ENCODE measurements around the gene TFPI.

The TFPI gene

DNA sequence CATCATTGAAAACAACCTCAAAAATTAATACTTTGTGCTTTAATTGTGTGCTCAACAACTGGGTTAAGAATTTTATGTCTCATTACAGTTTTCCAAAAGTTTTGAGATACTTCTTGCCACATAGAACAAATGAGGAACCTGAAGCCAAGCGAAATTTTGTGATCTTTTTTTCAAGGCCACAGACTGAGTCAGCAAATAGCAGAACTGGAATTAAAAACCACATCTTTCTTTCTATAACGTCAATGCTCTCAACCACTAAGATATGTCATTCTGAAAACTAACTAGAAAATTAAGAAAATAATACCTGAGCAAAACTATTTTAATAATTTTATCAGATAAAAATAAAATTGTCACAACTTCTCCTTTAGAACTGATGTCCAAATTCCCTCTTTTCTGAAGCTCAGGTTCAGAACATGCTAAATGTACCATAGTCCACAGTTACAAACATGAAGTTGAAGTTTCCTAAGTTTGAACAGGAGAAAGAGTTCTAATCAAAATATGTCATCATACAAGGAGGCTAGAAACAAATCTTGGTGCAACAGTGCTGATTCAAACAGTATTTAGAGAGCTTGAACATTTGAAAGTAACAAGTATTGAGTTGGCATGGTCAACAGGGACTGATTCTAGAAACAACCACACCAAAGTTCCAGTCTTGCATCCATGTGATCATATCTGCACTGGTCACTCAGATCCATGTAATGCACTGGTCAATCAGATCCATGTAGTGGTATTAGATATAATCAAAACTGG is 78.6 kb downstream of the TFPI start:
- no peaks in the 10 kb centered on the region for H3K4me1 ChIP-seq (ENCODE audit: control insufficient read depth, low read depth, low read length)
- no peaks in the 10 kb centered on the region for H3K9me3 ChIP-seq (ENCODE audit: control insufficient read depth, low read depth, low read length)
- H3K27ac ChIP-seq (ENCODE audit: low read length), result no peak overlapping the region
- H3K4me3 ChIP-seq (ENCODE audit: low read length), result no peak overlapping the region
- H3K27me3 ChIP-seq (ENCODE audit: control insufficient read depth, insufficient read depth, low read length), result no peaks in the 10 kb centered on the region
- no peak overlapping the region for H3K9ac ChIP-seq (ENCODE audit: low read length)
- no peaks in the 10 kb centered on the region for H3K36me3 ChIP-seq (ENCODE audit: control insufficient read depth, low read depth, low read length)

DNA sequence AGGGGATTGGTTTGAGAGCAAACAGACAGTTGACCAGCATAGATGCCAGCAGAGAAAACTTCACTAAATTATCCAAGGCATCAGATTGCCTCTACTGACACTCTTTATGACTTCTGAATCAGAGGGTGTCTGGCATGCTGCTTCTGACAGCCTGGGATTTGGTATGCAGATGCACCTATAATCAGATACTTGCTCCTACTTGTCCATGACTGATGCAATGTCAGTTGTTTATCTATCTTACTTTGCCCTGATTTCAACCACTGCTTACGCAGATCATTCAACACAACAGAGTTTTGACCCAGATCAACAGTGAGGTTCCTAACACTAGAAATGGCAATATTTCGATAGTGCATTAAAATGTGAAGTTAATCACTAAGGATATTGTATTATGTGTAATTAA is 83.5 kb downstream of the TFPI start:
- H3K27me3 ChIP-seq (ENCODE audit: control insufficient read depth, insufficient read depth, low read length), result no peaks in the 10 kb centered on the region
- no peak overlapping the region for H3K4me3 ChIP-seq (ENCODE audit: low read length)
- H3K9me3 ChIP-seq (ENCODE audit: control insufficient read depth, low read depth, low read length), result no peaks in the 10 kb centered on the region
- no peaks in the 10 kb centered on the region for H3K4me1 ChIP-seq (ENCODE audit: control insufficient read depth, low read depth, low read length)
- no peaks in the 10 kb centered on the region for H3K36me3 ChIP-seq (ENCODE audit: control insufficient read depth, low read depth, low read length)
- no peak overlapping the region for H3K27ac ChIP-seq (ENCODE audit: low read length)
- H3K9ac ChIP-seq (ENCODE audit: low read length), result no peak overlapping the region

DNA sequence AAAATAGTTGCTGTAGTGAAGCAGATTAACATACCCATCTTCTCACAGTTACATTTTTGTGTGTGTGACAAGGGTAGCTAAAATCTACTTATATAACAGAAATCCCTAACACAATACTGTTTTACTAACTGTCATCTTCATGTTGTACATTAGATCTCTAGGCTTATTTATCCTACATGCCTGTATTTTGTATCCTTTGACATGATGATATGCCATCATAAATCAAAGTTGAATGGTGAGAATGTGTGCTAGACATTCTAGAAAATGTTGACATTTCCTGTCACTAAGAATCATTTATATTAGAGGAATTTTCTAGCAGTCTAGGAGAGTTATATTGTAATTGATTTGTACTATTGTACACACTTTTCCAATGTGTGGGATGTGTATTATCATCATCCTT is 84.7 kb downstream of the TFPI start:
- Histone ChIP-seq H3K36me3 (ENCODE audit: control insufficient read depth, low read depth, low read length) (no peaks in the 10 kb centered on the region), H3K4me3 (ENCODE audit: low read length) (no peak overlapping the region), H3K9ac (ENCODE audit: low read length) (no peak overlapping the region), H3K9me3 (ENCODE audit: control insufficient read depth, low read depth, low read length) (no peaks in the 10 kb centered on the region), H3K27me3 (ENCODE audit: control insufficient read depth, insufficient read depth, low read length) (no peaks in the 10 kb centered on the region), H3K27ac (ENCODE audit: low read length) (no peak overlapping the region), H3K4me1 (ENCODE audit: control insufficient read depth, low read depth, low read length) (no peaks in the 10 kb centered on the region)

DNA sequence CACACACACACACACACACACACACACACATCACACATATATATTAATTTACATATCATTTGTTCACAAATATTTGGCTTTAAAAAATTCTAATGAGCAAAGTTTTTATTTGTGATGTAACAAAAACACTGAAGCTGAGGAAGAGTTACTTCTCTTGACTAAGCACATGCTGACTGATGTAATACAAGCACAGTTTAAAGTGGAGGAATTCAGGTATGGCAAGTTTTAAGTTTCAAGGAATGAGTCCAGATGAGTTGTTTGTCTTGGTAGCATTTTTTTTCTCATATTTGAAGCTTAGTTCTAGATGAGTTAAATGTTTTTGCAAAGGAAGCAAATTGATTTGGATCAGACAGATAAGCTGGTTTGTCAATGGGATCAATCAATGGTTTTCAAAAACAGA is 86.0 kb downstream of the TFPI start:
- Histone ChIP-seq H3K9ac (ENCODE audit: low read length) (no peak overlapping the region), H3K27ac (ENCODE audit: low read length) (no peak overlapping the region)

DNA sequence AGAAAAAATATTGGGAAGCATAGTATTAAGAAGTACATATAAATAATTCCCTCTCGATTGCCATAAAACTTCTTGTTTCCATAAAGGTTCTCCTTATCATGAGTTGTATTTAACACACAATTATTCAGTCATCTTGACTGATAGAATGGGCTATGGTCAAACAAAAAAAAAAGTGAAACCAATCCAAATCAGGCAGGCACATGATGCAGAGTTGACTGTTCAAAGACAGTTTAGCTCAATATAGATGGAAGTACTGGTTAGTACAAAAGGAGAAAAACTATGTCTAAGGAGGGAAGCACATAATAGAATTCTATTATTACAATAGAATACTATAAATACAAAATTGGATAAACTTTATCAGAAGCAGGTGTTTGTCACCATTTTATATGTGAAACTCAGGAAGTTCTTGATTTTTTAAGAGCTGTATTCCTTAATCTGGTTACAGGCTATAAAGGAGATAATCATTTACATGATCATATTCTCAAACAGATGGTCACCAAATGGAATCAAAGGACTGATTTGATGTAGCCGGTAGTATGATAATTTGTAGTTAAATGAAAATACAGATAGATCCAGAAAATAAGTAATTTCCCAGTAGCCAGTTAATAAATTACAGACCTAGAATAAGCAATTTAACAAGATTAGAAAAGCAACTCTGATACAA is 88.0 kb downstream of the TFPI start:
- H3K4me3 ChIP-seq (ENCODE audit: low read length), result no peak overlapping the region
- H3K9ac ChIP-seq (ENCODE audit: low read length), result no peak overlapping the region
- H3K36me3 ChIP-seq (ENCODE audit: control insufficient read depth, low read depth, low read length), result no peaks in the 10 kb centered on the region
- no peak overlapping the region for H3K27ac ChIP-seq (ENCODE audit: low read length)
- no peaks in the 10 kb centered on the region for H3K9me3 ChIP-seq (ENCODE audit: control insufficient read depth, low read depth, low read length)
- H3K4me1 ChIP-seq (ENCODE audit: control insufficient read depth, low read depth, low read length), result no peaks in the 10 kb centered on the region
- H3K27me3 ChIP-seq (ENCODE audit: control insufficient read depth, insufficient read depth, low read length), result no peaks in the 10 kb centered on the region

More for the DNA sequence above, 86.0 kb downstream of the TFPI start:
- Histone ChIP-seq H3K4me3 (ENCODE audit: low read length) (no peak overlapping the region), H3K36me3 (ENCODE audit: control insufficient read depth, low read depth, low read length) (no peaks in the 10 kb centered on the region), H3K27me3 (ENCODE audit: control insufficient read depth, insufficient read depth, low read length) (no peaks in the 10 kb centered on the region), H3K9me3 (ENCODE audit: control insufficient read depth, low read depth, low read length) (no peaks in the 10 kb centered on the region), H3K4me1 (ENCODE audit: control insufficient read depth, low read depth, low read length) (no peaks in the 10 kb centered on the region)

DNA sequence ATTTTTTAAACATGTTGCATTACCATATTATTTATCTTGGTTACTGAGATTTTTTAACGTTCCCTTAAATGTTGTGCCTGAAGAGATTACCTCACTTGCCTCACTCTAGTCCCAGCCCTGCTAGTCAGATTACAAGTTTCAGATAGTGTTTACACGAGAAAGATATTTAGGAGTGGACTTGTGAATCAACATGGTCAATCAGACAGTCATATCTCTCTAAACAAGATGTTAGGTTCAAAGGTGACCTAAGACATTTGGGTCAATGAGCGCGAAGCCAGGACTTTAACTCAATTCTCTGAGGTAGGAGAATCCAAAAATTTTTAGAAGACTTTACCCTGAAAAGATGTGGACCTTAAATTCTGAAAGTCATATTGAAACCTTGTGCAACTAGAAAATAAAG is 91.4 kb downstream of the TFPI start:
- no peak overlapping the region for H3K9ac ChIP-seq (ENCODE audit: low read length)
- H3K9me3 ChIP-seq (ENCODE audit: control insufficient read depth, low read depth, low read length), result no peaks in the 10 kb centered on the region
- no peak overlapping the region for H3K4me3 ChIP-seq (ENCODE audit: low read length)
- H3K4me1 ChIP-seq (ENCODE audit: control insufficient read depth, low read depth, low read length), result no peaks in the 10 kb centered on the region
- no peak overlapping the region for H3K27ac ChIP-seq (ENCODE audit: low read length)
- no peaks in the 10 kb centered on the region for H3K27me3 ChIP-seq (ENCODE audit: control insufficient read depth, insufficient read depth, low read length)
- no peaks in the 10 kb centered on the region for H3K36me3 ChIP-seq (ENCODE audit: control insufficient read depth, low read depth, low read length)

DNA sequence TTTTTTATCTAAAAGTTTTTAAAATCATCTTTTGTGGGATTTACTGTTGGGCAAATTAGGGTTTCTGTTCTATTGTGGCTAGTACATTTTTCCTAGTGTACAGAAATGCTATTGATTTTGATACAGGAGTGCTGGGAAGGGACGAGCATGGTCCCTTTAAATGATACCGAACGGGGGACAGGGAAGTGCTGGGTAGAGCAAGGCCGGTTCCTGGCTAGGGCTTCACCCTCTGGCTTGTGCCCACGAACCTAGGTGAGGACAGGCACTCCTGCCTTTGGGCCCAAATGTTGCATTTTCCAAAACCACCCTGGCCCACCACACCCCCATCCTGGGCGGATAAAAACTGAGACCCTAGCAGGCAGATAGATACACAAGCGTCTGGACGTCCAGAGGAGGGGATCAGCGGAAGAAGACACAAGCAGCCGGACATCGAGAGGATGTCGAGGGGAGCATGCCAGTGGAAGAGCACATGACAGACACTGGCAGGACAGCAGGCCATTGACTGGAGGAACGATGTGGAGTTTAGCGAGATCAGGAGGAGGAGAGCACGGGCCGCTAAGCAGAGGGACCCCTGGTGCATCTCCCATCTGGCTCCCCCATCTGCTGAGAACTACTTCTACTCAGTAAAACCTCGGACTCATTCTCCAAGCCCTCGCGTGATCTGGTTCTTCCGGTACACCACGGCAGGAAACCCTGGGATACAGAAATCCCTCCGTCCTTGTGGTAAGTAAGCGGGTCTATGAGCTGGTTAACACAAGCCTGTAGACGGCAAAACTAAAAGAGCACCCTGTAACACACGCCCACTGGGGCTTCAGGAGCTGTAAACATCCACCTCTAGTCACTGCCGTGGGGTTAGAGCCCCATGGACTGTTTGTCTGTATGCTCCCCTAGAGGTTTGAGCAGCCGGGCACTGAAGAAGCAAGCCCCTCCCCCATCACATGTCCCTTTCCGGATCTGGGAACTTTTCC is 92.7 kb downstream of the TFPI start:
- Histone ChIP-seq H3K9me3 (ENCODE audit: control insufficient read depth, low read depth, low read length) (no peaks in the 10 kb centered on the region), H3K27ac (ENCODE audit: low read length) (no peak overlapping the region), H3K4me3 (ENCODE audit: low read length) (no peak overlapping the region), H3K36me3 (ENCODE audit: control insufficient read depth, low read depth, low read length) (no peaks in the 10 kb centered on the region), H3K4me1 (ENCODE audit: control insufficient read depth, low read depth, low read length) (no peaks in the 10 kb centered on the region), H3K27me3 (ENCODE audit: control insufficient read depth, insufficient read depth, low read length) (no peaks in the 10 kb centered on the region), H3K9ac (ENCODE audit: low read length) (no peak overlapping the region)

DNA sequence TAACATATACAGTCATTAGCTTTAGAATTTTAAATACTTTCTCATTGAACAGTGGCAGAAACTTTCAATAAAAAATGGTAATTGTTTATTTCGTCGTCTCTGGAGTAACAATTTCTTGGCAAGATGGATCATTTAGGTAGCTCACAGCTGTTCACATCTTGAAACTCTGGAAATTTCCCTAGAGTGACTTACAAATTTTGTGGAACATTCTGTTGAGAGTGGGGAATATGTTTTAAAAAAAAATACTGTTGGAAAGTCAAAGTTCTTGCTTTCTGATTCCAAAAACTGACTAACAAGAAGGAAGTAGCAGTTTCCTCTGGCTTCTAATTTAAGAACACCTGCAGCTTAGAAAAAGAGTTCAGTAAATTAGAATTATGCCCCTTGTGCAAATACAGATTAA is 95.0 kb downstream of the TFPI start:
- no peak overlapping the region for H3K4me3 ChIP-seq (ENCODE audit: low read length)
- H3K36me3 ChIP-seq (ENCODE audit: control insufficient read depth, low read depth, low read length), result no peaks in the 10 kb centered on the region
- H3K27me3 ChIP-seq (ENCODE audit: control insufficient read depth, insufficient read depth, low read length), result no peaks in the 10 kb centered on the region
- no peak overlapping the region for H3K27ac ChIP-seq (ENCODE audit: low read length)
- H3K9ac ChIP-seq (ENCODE audit: low read length), result no peak overlapping the region
- no peaks in the 10 kb centered on the region for H3K4me1 ChIP-seq (ENCODE audit: control insufficient read depth, low read depth, low read length)
- no peaks in the 10 kb centered on the region for H3K9me3 ChIP-seq (ENCODE audit: control insufficient read depth, low read depth, low read length)

DNA sequence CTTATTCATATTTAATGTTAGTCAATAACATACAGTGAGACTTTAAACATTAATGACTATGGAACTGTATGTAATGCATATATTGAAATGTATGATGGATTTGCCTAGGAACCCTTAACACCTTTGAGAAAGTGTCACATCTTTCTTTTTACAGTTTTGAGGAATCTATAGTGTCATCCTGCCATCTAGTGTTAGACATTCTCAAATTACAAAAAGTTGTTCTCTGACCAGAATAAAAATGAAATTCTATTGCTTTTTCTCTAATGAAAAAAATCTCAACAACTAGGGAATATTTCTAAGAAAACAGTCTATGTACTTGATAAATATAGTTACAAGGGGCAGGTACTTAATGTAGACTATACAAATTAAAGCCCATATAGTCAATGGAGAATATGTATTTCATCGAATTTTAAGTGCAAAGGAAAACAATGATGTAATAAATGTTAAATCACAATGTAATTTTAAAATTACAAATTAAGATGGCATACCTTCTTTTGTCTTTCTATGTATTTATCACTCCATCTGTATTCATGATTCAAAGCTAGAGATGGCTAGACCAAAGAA is 101.1 kb downstream of the TFPI start:
- H3K9ac ChIP-seq (ENCODE audit: low read length), result no peak overlapping the region
- no peak overlapping the region for H3K4me3 ChIP-seq (ENCODE audit: low read length)
- H3K4me1 ChIP-seq (ENCODE audit: control insufficient read depth, low read depth, low read length), result peaks cover 5% of the 10 kb centered on the region
- no peaks in the 10 kb centered on the region for H3K27me3 ChIP-seq (ENCODE audit: control insufficient read depth, insufficient read depth, low read length)
- no peaks in the 10 kb centered on the region for H3K9me3 ChIP-seq (ENCODE audit: control insufficient read depth, low read depth, low read length)
- no peaks in the 10 kb centered on the region for H3K36me3 ChIP-seq (ENCODE audit: control insufficient read depth, low read depth, low read length)
- no peak overlapping the region for H3K27ac ChIP-seq (ENCODE audit: low read length)

DNA sequence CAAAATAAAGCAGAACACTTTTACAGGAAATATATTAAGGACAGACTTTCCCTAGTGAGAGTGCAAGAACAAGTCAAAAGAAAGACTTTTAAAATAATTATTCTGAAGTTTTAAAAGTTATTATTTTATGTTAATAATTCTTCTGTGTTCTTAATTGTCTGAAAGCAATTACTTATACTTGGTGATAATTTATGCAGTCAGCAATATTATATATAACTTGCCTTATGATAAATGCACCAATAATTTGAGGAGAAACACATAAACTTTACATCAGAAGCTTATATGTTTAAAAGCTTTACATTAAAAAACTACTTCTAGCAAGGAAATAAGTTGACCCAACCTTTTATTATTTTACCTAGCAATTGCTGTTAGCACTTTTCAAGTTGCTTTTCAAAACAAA is 102.7 kb downstream of the TFPI start:
- H3K36me3 ChIP-seq (ENCODE audit: control insufficient read depth, low read depth, low read length), result no peaks in the 10 kb centered on the region
- no peak overlapping the region for H3K4me3 ChIP-seq (ENCODE audit: low read length)
- no peak overlapping the region for H3K9ac ChIP-seq (ENCODE audit: low read length)
- no peaks in the 10 kb centered on the region for H3K9me3 ChIP-seq (ENCODE audit: control insufficient read depth, low read depth, low read length)
- H3K4me1 ChIP-seq (ENCODE audit: control insufficient read depth, low read depth, low read length), result peaks cover 8% of the 10 kb centered on the region
- H3K27ac ChIP-seq (ENCODE audit: low read length), result no peak overlapping the region
- H3K27me3 ChIP-seq (ENCODE audit: control insufficient read depth, insufficient read depth, low read length), result no peaks in the 10 kb centered on the region

DNA sequence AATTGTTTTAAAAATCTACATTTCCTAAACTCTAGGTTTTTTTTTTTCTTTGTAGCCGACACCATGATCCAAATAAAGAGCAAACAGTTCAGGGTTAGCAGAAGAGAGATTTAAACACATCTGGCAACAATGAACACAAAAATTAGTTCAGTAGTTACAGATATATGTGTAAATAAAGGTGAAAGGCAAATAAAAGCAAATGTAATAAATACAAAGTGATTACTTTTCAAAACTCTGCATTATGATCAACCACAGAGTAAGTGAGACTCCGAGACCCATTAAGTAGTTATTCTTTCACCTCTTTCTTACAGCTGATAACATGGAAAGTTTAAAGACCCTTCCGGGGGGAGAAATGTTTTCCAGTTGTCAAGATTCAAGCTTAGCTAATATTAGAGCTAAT is 106.9 kb downstream of the TFPI start:
- Histone ChIP-seq H3K4me1 (ENCODE audit: control insufficient read depth, low read depth, low read length) (peaks cover 8% of the 10 kb centered on the region), H3K9ac (ENCODE audit: low read length) (no peak overlapping the region), H3K4me3 (ENCODE audit: low read length) (no peak overlapping the region), H3K27me3 (ENCODE audit: control insufficient read depth, insufficient read depth, low read length) (no peaks in the 10 kb centered on the region), H3K9me3 (ENCODE audit: control insufficient read depth, low read depth, low read length) (no peaks in the 10 kb centered on the region), H3K27ac (ENCODE audit: low read length) (no peak overlapping the region), H3K36me3 (ENCODE audit: control insufficient read depth, low read depth, low read length) (no peaks in the 10 kb centered on the region)

All from iPS-18a (cell line).